Skeletal muscle tissue (tissue), 4 donors: Measurements from ENCODE around the gene KMO. TPM values are rescaled to one million over a fixed set of nuclear protein-coding genes. Genes with fewer than 3 reads are reported as not detected.

ENCODE experiments used
- H3K27ac ChIP-seq: one replicate; pipeline ENCODE4 v1.7.0; 2013; ENCODE audit warnings: mild to moderate bottlenecking, low read depth, low read length, inconsistent platforms
- H3K27me3 ChIP-seq, 3 donors: one replicate each; pipeline ENCODE4 v1.7.0; 2013; ENCODE audit warnings: low read length in 3 of 3; ENCODE audit not compliant: control insufficient read depth in 3 of 3, insufficient read depth in 3 of 3
- H3K36me3 ChIP-seq, 3 donors: one replicate each; pipeline ENCODE4 v1.7.0; 2013; ENCODE audit warnings: low read length in 3 of 3; ENCODE audit not compliant: control insufficient read depth in 3 of 3, insufficient read depth in 3 of 3
- H3K4me1 ChIP-seq, 3 donors: one replicate each; pipeline ENCODE4 v1.7.0; 2013; ENCODE audit warnings: low read length in 3 of 3, mild to moderate bottlenecking in 3 of 3; ENCODE audit not compliant: control insufficient read depth in 3 of 3, insufficient read depth in 3 of 3
- H3K4me3 ChIP-seq, 3 donors: one replicate each; pipeline ENCODE4 v1.7.0; 2013; ENCODE audit warnings: low read length in 3 of 3
- H3K9ac ChIP-seq, 3 donors: one replicate each; pipeline ENCODE4 v1.7.0; 2013; ENCODE audit warnings: low read length in 3 of 3, mild to moderate bottlenecking in 3 of 3, moderate library complexity in 2 of 3, low read depth in 1 of 3
- H3K9me3 ChIP-seq, 3 donors: one replicate each; pipeline ENCODE4 v1.7.0; 2013; ENCODE audit warnings: low read length in 3 of 3; ENCODE audit not compliant: control insufficient read depth in 3 of 3
- total RNA-seq: library from RNA; depleted of rRNA; stranded (reverse); fragments of >200 nt; gene quantifications from one replicate; pipeline ENCODE4 v1.2.3, GENCODE V29; 2014
- donor health status: Osteomylitis.

KMO gene
- 0.52 TPM for total RNA-seq

DNA sequence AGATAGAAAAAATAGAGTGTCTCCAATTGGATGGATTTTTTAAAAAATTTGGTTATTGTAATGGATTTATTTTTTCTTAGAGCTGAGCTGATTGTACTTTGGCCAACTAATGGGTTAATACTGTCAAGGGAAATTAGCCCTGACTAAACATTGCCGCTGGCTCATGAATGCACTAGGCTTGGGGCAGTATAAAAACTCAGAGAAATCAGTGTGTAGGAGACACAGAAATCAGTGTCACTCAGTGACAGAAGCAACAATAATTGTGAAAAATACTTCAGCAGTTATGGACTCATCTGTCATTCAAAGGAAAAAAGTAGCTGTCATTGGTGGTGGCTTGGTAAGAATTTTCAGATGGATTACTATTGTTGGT lies at the start of gene KMO:
Gene KMO, plus strand, starts transcription at position 217 of the 370 bp plus-strand sequence. Its CDS starts 67 bp downstream, at position 284.
- Histone ChIP-seq H3K9ac (peak within 1 kb of the TSS; percentile 57 to 75 (median 57)), H3K9me3 (no peaks in the 10 kb centered on the region), H3K27ac (no peak within 1 kb of the TSS), H3K4me3 (peak within 1 kb of the TSS; percentile 58 to 91 (median 64)), H3K27me3 (no peaks in the 10 kb centered on the region), H3K36me3 (no peaks in the 10 kb centered on the region), H3K4me1 (no peaks in the 10 kb centered on the region)

- Histone ChIP-seq H3K4me3 (no peak overlapping the region), H3K9ac (no peak overlapping the region), H3K27me3 (no peaks in the 10 kb centered on the region), H3K9me3 (no peaks in the 10 kb centered on the region), H3K27ac (no peak overlapping the region), H3K36me3 (no peaks in the 10 kb centered on the region), H3K4me1 (no peaks in the 10 kb centered on the region)
Observed at GRCh38 chr1:241482761-241483250, 49.4 kb upstream of the KMO start.

DNA sequence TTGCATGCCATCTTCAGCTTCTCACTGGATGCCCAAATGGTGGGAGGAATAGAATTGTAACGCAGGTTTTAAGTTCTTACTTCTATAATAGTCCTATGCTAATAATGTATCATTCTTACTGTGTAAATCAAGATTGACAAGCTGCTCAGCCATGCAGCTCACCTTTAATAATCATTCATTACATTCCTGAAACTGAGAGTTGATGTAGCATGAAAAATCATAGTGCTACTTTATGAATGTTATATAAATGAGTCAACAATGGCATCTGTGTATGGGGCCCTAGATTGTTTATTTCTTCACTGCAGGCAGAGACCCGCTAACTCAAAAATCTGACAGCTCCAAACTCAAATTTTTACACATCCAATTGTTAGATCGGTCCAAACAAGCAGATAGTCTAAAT lies 47.0 kb upstream of the KMO start:
- H3K4me1 ChIP-seq, result no peaks in the 10 kb centered on the region
- no peak overlapping the region for H3K27ac ChIP-seq
- H3K9me3 ChIP-seq, result no peaks in the 10 kb centered on the region
- H3K4me3 ChIP-seq, result no peak overlapping the region
- no peaks in the 10 kb centered on the region for H3K27me3 ChIP-seq
- no peak overlapping the region for H3K9ac ChIP-seq
- H3K36me3 ChIP-seq, result no peaks in the 10 kb centered on the region

DNA sequence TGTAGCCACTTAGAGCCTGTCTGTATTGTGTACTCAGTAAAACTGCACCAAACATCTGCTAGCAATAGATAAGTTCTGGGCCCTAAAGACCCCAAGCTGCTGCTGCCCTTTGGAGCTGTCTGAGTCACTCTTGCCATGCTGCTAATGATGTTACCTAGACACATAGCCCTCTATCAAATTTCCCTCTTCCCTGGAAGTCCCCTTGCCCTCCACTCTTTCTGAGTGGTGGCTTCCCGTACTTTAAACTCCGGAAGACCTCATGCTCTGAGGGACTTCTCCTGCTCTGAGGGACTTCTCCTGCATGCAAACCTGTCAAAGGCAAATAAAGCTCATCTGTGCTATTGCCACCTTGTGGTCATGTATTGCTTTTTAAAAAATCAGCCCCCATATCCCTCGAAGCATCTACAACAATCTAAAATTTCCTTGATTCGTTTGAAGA lies 46.6 kb upstream of the KMO start:
- no peaks in the 10 kb centered on the region for H3K36me3 ChIP-seq
- no peaks in the 10 kb centered on the region for H3K4me1 ChIP-seq
- no peak overlapping the region for H3K27ac ChIP-seq
- H3K9me3 ChIP-seq, result no peaks in the 10 kb centered on the region
- H3K9ac ChIP-seq, result no peak overlapping the region
- no peaks in the 10 kb centered on the region for H3K27me3 ChIP-seq
- no peak overlapping the region for H3K4me3 ChIP-seq

GRCh38 chr1:241488739-241489138 lies 43.4 kb upstream of the KMO start:
- H3K4me3 ChIP-seq, result no peak overlapping the region
- peaks cover 0 to 3% (median 0%) of the 10 kb centered on the region in 3 donors for H3K36me3 ChIP-seq
- H3K9me3 ChIP-seq, result no peaks in the 10 kb centered on the region
- no peaks in the 10 kb centered on the region for H3K4me1 ChIP-seq
- H3K9ac ChIP-seq, result no peak overlapping the region
- H3K27me3 ChIP-seq, result no peaks in the 10 kb centered on the region
- no peak overlapping the region for H3K27ac ChIP-seq

DNA sequence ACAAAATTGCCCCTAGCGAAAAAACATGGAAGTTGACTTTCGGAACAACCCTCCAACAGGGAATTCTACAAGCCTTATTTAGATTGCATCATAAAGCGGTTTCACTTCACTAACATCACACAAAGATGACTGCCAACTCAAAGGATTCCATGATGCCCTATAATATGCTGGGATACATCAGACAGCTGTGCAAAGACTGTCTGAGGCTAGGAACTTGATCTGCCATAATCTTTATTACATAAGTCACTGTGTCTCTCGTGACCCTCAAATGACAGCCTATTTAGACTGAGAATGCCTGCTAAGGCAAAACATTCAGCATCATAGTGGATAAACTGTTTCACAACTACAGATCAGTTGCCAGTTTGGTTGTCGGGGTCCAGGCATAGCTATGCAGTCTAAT lies 36.4 kb upstream of the KMO start:
- peaks cover 19 to 43% (median 39%) of the 10 kb centered on the region in 3 donors for H3K36me3 ChIP-seq
- no peaks in the 10 kb centered on the region for H3K4me1 ChIP-seq
- no peaks in the 10 kb centered on the region for H3K27me3 ChIP-seq
- H3K9me3 ChIP-seq, result no peaks in the 10 kb centered on the region
- H3K9ac ChIP-seq, result no peak overlapping the region
- H3K27ac ChIP-seq, result no peak overlapping the region
- no peak overlapping the region for H3K4me3 ChIP-seq

DNA sequence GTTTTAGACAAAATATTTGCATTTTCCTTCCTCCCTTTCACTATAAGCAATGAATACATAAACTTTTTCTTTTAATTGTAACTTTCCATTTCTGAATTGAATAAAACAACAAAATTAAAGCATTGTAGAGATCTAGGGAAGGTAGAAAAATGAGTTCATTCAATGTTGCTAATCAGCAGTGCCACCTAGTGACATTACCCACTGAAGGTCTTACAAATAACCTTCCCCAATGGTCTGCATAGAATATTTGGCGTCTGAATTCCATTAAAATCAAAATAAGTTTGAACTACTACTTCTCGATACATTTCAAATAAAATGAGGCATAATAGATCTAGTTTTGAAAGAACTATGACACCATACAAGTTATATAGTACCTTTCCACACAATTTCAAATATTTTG lies 32.3 kb upstream of the KMO start:
- Histone ChIP-seq H3K4me1 (no peaks in the 10 kb centered on the region), H3K27ac (no peak overlapping the region), H3K27me3 (no peaks in the 10 kb centered on the region), H3K9ac (no peak overlapping the region), H3K4me3 (no peak overlapping the region), H3K9me3 (no peaks in the 10 kb centered on the region), H3K36me3 (peaks cover 34 to 68% (median 61%) of the 10 kb centered on the region in 3 donors)

GRCh38 chr1:241503444-241503843 lies 28.7 kb upstream of the KMO start:
- H3K27me3 ChIP-seq, result no peaks in the 10 kb centered on the region
- no peak overlapping the region for H3K4me3 ChIP-seq
- no peaks in the 10 kb centered on the region for H3K9me3 ChIP-seq
- H3K27ac ChIP-seq, result no peak overlapping the region
- H3K36me3 ChIP-seq, result peaks cover 30 to 74% (median 70%) of the 10 kb centered on the region in 3 donors
- no peak overlapping the region for H3K9ac ChIP-seq
- H3K4me1 ChIP-seq, result no peaks in the 10 kb centered on the region

DNA sequence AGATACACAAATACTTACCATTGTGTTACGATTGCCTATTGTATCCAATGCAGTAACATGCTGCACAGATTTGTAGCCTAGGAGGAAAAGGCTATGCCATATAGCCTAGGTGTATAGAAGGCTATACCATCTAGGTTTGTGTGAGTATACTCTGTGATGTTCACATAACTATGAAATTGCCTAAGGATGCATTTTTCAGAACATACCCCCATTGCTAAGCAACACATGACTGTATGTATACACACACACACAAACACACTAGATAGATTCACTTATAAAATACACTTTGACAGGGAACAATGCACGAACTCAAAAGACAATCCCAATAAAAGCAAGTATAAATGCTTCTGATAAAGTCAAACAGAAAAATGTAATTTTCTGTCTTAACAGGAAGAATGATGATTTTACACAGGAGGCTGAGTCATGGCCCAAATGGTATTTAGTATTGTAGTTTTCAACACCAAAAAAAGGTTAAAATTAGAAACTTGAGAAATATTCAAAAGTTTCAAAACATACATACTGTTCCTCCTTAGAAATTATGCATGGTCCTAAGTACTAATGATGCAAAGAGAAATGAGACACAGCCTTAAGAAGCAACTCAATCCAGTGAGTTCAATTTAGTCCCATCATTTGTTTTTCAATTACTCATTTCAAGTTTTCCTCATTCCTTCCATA lies 24.9 kb upstream of the KMO start:
- peaks cover 38 to 73% (median 69%) of the 10 kb centered on the region in 3 donors for H3K36me3 ChIP-seq
- no peaks in the 10 kb centered on the region for H3K27me3 ChIP-seq

DNA sequence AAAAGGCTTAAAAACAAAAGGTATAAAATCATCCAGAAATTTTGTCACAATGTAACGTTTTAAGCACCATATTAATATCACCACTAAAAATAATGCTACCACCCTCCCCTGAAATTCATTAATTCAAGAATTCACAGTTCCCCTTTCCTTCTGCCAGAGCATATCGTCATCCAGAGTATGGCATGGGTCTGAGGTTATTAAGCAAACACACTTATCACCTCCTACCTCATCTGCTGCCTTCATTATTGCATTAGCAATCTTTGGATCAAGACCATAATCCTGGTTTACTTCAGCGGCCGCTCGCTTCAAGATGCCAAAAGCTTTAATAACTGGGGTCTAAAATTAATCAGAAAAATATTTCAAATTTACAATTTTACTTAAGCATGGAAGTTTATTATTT lies 18.8 kb upstream of the KMO start:
- Histone ChIP-seq H3K27ac (no peak overlapping the region), H3K4me3 (no peak overlapping the region), H3K9me3 (no peaks in the 10 kb centered on the region), H3K36me3 (peaks cover 14 to 27% (median 25%) of the 10 kb centered on the region in 3 donors), H3K27me3 (no peaks in the 10 kb centered on the region), H3K9ac (no peak overlapping the region), H3K4me1 (peaks cover under 1 to 6% (median 5%) of the 10 kb centered on the region in 3 donors)

More for the DNA sequence above, 24.9 kb upstream of the KMO start:
- no peaks in the 10 kb centered on the region for H3K9me3 ChIP-seq
- H3K4me1 ChIP-seq, result no peaks in the 10 kb centered on the region
- no peak overlapping the region for H3K9ac ChIP-seq
- H3K27ac ChIP-seq, result no peak overlapping the region
- no peak overlapping the region for H3K4me3 ChIP-seq
